ENCODE results near the gene KCNK7.
"Not testable (repeated sequence)": the region's sequence is repeated elsewhere in the genome, so short reads cannot be mapped to it uniquely, and the experiment has no call there.

Gene KCNK7, protein sequence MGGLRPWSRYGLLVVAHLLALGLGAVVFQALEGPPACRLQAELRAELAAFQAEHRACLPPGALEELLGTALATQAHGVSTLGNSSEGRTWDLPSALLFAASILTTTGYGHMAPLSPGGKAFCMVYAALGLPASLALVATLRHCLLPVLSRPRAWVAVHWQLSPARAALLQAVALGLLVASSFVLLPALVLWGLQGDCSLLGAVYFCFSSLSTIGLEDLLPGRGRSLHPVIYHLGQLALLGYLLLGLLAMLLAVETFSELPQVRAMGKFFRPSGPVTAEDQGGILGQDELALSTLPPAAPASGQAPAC

DNA sequence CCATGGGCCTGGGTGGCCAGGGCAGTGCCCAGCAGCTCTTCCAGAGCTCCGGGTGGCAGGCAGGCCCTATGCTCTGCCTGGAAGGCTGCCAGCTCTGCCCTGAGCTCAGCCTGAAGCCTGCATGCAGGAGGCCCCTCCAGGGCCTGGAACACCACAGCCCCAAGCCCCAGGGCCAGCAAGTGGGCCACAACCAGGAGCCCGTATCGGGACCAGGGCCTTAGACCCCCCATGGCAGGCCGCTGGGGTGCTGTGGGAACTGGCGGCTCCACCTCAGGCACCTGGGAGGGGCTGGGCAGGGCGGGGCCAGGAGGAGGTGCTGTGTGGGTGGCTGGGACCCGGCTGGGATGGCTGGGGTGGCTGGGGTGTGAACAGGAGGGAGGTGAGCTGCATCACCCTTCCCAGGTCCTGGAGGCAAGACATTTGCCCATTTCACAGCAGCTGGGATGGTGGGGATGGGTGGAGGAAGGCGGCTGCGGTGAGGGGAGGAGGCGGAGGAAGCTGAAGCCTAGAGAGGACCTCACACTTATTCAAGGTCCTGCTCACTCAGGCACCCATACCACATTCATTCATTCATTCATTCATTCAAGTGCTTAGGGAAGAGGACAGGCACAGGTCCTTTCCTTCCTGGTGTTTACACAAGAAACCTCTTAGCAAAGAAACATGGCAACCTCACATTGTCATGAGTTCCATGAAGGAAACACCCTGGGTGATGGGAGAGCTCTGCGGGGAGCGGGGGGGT, at the start of gene KCNK7:
KCNK7 (minus strand) TSS at position 258 of the 739 bp plus-strand sequence; CDS start at position 230, 28 bp downstream.
- DNase-seq (ENCODE audit: low read depth), result no peak

DNA sequence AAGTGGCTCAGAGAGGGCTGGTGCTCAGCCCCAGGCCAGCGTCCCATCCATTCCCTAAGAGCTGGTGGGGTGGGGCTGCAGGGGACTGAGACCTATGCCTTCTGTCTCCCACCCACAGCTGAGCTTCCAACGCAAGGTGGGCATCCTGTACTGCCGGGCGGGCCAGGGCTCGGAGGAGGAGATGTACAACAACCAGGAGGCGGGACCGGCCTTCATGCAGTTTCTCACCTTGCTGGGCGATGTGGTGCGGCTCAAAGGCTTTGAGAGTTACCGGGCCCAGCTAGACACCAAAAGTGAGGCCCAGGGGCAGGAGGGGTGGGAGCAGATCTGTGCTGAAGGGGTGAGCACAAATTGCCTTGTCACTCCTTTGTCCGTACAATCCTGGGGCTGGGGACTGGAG, 49.2 kb upstream of the KCNK7 start:
- no peak for DNase-seq (ENCODE audit: low read depth)

DNA sequence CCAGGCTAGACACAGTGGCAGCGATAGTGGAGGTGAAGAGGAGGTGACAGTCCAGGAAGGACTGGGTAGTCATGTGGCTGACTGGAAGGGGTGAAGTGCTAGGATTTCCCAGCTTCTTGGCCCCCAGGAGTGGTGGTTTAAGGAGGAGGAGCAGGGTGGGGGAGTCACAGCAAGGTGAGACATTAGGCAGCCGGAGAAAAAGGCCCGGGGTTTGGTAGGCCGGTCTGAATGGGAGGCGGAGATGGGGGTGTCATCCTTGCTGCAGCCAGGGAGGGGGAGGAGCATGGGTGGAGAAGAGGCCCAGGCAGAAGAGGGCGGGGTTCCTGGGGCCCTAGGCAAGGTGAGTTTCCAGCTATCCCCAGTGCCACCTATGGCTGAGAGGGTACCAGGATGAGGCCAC, 48.4 kb upstream of the KCNK7 start:
- no peak for DNase-seq (ENCODE audit: low read depth)

DNA sequence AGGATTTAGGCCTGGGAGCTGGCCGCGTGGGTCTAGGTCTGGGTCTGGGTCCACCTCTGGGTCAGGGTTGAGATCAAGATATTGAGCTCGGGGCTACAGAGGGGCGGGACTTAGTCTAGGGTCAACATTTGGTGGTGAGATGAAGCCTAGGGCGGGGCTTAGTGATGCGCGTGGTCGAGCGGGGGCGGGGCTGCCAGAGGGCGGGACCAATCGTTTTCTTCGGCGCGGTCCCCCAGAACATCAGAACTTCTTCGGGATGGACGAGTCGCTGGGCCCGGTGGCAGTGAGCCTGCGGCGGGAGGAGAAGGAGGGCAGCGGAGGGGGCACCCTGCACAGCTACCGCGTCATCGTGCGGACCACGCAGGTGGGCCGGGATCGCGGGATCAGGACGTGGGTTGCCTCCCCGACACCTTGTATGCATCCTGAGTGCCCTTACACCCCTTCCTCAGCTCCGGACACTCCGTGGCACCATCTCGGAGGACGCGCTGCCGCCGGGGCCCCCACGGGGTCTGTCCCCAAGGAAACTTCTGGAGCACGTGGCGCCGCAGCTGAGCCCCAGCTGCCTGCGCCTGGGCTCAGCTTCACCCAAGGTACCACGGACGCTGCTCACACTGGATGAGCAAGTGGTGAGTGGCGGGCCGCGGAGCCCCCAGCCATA, 46.5 kb upstream of the KCNK7 start:
- DNase-seq (ENCODE audit: low read depth), result no peak

GRCh38 chr11:65641297-65642013, 45.9 kb upstream of the KCNK7 start:
- DNase-seq (ENCODE audit: low read depth), result no peak

DNA sequence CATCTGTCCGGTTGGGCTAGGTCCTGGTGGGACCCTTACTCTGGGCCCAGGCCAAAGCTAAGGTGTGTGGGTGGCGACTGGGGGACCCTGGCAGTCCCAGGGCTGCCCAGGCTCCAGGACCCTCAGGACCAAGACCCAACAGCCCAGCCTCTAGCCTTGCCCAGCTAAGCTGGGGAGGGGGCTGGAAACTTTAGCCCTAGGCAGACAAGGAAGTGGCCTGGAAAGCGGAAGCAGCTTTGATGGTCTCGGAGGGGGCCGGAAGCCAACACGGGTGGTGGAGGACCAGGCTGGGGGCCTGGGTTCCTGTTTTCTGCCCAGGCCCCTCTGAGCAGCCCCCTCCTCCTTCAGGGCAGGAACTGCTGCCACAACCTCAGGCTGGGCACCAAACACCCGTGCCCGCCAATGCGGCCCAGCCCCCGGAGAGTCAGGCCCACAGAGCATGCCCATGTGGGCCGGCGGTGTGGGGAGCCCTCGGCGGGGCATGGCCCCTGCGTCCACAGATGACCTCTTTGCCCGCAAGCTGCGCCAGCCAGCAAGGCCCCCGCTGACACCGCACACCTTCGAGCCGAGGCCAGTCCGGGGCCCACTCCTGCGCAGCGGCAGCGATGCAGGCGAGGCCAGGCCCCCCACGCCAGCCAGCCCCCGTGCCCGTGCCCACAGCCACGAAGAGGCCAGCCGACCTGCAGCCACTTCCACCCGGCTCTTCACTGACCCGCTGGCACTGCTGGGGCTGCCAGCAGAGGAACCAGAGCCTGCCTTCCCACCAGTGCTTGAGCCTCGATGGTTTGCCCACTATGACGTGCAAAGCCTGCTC, 45.1 kb upstream of the KCNK7 start:
- DNase-seq (ENCODE audit: low read depth), result no peak

DNA sequence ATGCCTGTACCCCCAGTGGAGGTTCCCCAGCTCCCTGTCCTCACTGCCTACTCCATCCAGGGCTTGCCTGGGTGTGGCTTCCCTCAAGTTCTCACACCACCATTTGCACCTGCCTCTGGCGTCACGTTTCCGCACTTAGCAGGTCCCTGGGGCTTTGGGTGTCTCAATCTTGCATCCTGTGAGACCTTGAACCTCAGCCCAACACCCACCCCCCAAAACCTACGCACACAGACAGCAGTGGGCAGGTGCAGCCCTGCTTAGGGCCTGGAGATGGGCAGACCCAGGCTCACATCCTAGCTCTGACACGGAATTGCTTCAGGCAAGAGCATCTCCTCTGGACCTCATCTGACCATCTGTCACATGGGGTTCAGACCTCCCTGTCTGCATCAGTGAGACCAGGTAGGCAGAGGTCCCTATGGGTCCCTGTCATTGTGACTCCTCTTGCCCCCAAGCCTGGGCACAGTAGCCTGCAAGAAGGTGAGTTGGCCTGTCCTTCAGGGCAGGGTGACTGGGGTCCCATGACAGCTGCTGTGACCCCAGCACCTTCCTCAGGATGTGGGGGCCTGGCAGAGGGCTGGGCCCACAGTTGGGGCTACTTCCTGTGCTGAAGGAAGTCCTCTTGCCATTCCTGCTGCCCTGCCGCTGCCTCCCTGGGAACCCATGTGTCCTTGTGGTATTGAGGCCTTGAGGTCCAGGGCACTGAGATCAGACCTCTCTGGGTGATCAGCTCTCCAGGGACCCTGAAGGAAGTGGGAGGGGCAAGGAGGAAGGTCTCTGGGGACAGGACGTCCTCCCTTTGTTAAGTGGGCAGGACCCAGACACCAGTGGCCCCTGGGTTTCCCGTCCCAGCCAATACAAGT, 44.3 kb upstream of the KCNK7 start:
- no peak for DNase-seq (ENCODE audit: low read depth)

GRCh38 chr11:65639228-65639597, 43.6 kb upstream of the KCNK7 start:
- DNase-seq (ENCODE audit: low read depth), result not testable (repeated sequence)

- DNase-seq (ENCODE audit: low read depth), result no peak
Measured at GRCh38 chr11:65637794-65638419, 42.3 kb upstream of the KCNK7 start, which contains the start of gene SIPA1. SIPA1 (plus strand) TSS chr11:65638101; CDS start chr11:65640922, 2,821 bp downstream.

GRCh38 chr11:65637032-65637557, 41.5 kb upstream of the KCNK7 start:
- DNase-seq (ENCODE audit: low read depth), result no peak

DNA sequence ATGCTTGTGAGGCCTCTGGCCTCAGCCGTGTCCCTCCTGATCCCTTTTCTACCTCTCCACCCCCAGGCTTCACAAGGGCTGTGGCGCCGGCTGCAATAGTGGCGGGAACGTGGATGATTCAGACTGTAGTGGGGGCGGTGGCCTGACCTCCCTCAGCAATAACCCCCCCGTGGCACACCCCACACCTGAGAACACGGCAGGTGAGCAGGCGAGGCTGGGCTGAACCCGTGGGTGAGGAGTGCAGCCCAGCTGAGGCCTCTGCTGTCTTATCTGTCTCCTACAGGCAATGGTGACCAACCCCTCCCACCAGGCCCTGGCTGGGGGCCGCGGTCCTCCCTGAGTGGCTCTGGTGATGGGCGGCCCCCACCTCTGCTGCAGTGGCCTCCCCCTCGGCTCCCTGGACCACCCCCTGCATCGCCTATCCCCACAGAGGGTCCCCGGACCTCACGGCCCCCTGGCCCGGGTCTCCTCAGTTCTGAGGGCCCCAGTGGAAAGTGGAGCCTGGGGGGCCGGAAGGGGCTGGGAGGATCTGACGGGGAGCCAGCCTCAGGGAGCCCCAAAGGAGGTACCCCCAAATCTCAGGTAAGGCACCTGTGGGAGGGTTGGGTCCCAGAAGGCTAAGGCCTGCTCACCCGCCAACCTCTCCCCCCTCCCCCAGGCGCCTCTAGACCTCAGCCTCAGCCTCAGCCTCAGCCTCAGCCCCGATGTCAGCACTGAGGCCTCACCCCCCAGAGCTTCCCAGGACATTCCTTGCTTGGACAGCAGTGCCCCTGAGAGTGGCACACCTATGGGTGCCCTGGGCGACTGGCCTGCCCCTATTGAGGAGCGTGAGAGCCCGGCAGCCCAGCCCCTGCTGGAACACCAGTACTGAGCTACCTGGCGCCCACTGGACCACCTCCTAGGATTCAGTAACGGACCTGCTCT, 40.8 kb upstream of the KCNK7 start:
- DNase-seq (ENCODE audit: low read depth), result no peak

- DNase-seq (ENCODE audit: low read depth), result no peak
Measured at GRCh38 chr11:65634905-65635731, 39.5 kb upstream of the KCNK7 start.

- no peak for DNase-seq (ENCODE audit: low read depth)
Measured at GRCh38 chr11:65634440-65634839, 38.8 kb upstream of the KCNK7 start.

DNA sequence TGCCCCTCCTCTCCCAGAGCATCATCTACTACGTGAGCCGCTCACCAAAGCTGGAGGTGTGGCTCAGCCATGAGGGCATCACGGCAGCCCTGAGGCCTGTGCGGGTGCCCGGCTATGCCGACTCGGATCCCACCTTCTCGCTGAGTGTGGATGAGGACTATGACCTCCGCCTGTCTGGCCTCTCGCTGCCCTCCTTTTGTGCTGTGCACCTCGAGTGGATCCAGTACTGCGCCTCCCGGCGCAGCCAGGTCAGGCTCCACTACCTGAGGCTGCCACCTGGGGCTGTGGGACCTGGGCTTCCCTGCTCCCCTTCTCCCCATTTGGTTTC, 38.5 kb upstream of the KCNK7 start:
- DNase-seq (ENCODE audit: low read depth), result no peak

DNA sequence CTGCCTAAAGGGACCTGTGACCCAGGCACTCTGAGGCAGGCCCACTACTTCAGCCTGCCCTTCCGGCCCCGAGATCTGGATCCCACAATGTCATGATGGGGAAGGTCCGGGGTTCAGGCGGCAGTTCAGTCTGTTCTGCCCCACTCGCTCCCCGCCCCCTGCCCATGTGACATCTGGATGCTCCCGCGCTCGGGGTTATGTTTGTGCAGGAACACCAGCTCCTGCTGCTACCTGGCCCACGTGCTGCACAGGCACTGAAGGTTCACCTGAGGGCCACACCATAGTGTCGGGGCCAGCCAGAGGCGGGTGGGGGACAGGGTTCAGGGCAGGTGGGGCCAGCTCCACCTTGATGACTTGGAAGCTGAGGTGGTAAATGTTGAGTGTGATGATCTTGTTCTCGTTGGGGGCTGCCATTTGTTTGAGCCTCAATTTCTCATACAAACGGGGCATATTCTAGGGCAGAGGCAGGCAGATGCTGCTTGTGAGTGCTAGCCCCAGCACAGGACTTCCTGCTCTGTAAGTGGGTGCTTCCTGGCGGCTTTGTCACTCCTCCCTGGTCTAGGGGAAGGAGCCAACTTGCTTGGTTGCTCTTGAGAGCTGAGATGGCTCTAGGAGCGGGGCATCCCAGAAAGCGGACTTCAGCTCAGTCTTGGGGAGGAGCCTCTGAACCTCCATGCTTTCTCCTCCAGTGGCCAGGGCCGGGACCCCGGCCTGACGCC, 37.9 kb upstream of the KCNK7 start:
- no peak for DNase-seq (ENCODE audit: low read depth)

- DNase-seq (ENCODE audit: low read depth), result no peak
Measured at GRCh38 chr11:65630215-65630614, 34.6 kb upstream of the KCNK7 start.

- no peak for DNase-seq (ENCODE audit: low read depth)
Measured at GRCh38 chr11:65629579-65629978, 34.0 kb upstream of the KCNK7 start.

Data from stimulated activated CD8-positive, alpha-beta memory T cell treated with anti-CD3 and anti-CD28 coated beads, Interleukin-12 subunit alpha, Interleukin-12 subunit beta, amount 100 ng/mL, for 1 hour (primary cell).